ENCODE measurements around the gene BFSP2. TPM values are rescaled to one million over a fixed set of nuclear protein-coding genes. Genes with fewer than 3 reads are reported as not detected.

Gene BFSP2
- total RNA-seq, 4 donors from 2014 or later: not detected

DNA sequence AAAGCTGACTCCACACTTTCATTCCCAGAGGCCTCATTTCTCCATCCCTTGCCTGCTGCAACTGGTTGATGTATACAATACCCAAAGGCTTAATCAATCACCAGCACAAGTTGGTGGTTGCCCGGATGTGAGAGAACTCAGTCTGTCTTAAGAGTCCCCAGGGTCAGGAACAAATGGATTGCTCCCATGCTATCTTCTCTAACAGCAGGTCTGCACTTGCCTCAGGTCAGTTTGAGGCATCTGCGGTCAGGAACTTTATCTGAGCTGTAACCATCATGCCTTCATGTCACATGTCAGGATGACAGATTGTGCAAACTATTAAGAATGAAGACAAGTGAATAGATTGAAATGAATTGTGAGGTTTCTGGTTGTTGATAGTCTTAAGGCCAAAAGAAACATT, 56.1 kb downstream of the BFSP2 start:
- H3K27me3 ChIP-seq: no peaks in the 10 kb centered on the region
- TF ChIP-seq, protein P1, sequence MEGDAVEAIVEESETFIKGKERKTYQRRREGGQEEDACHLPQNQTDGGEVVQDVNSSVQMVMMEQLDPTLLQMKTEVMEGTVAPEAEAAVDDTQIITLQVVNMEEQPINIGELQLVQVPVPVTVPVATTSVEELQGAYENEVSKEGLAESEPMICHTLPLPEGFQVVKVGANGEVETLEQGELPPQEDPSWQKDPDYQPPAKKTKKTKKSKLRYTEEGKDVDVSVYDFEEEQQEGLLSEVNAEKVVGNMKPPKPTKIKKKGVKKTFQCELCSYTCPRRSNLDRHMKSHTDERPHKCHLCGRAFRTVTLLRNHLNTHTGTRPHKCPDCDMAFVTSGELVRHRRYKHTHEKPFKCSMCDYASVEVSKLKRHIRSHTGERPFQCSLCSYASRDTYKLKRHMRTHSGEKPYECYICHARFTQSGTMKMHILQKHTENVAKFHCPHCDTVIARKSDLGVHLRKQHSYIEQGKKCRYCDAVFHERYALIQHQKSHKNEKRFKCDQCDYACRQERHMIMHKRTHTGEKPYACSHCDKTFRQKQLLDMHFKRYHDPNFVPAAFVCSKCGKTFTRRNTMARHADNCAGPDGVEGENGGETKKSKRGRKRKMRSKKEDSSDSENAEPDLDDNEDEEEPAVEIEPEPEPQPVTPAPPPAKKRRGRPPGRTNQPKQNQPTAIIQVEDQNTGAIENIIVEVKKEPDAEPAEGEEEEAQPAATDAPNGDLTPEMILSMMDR (IDR thresholded peaks at IDR 0.05): no peak
- TF ChIP-seq POLR2A (IDR thresholded peaks at IDR 0.05): no peak
- no peak overlapping the region for H3K27ac ChIP-seq
- no peak overlapping the region for H3K4me3 ChIP-seq
- DNase-seq: no peak
- no peaks in the 10 kb centered on the region for H3K9me3 ChIP-seq
- H3K36me3 ChIP-seq: no peaks in the 10 kb centered on the region
- intact Hi-C loops (cut with DNase I; ENCODE audit: low total_unique reads): no loop called here
- no peaks in the 10 kb centered on the region for H3K4me1 ChIP-seq

GRCh38 chr3:133457025-133457424, 57.2 kb downstream of the BFSP2 start:
- no peaks in the 10 kb centered on the region for H3K36me3 ChIP-seq
- no peak overlapping the region for H3K4me3 ChIP-seq
- no peaks in the 10 kb centered on the region for H3K4me1 ChIP-seq
- H3K27ac ChIP-seq: no peak overlapping the region
- DNase-seq: no peak
- no peaks in the 10 kb centered on the region for H3K9me3 ChIP-seq
- no peaks in the 10 kb centered on the region for H3K27me3 ChIP-seq
- intact Hi-C loops (cut with DNase I; ENCODE audit: low total_unique reads): no loop called here
- TF ChIP-seq, protein P1 (IDR thresholded peaks at IDR 0.05): no peak
- TF ChIP-seq POLR2A (IDR thresholded peaks at IDR 0.05): no peak

- intact Hi-C loops (cut with DNase I; ENCODE audit: low total_unique reads): no loop called here
- Histone ChIP-seq H3K27me3 (no peaks in the 10 kb centered on the region), H3K4me3 (no peak overlapping the region), H3K9me3 (no peaks in the 10 kb centered on the region), H3K36me3 (no peaks in the 10 kb centered on the region), H3K4me1 (no peaks in the 10 kb centered on the region), H3K27ac (no peak overlapping the region)
- TF ChIP-seq, protein P1 (IDR thresholded peaks at IDR 0.05): no peak
- TF ChIP-seq POLR2A (IDR thresholded peaks at IDR 0.05): no peak
- no peak for DNase-seq
Measured at GRCh38 chr3:133457465-133458067, 57.7 kb downstream of the BFSP2 start.

- Histone ChIP-seq H3K4me1 (no peaks in the 10 kb centered on the region), H3K9me3 (no peaks in the 10 kb centered on the region), H3K36me3 (no peaks in the 10 kb centered on the region), H3K4me3 (no peak overlapping the region), H3K27ac (no peak overlapping the region), H3K27me3 (no peaks in the 10 kb centered on the region)
- intact Hi-C loops (cut with DNase I; ENCODE audit: low total_unique reads): no loop called here
- no peak for DNase-seq
- TF ChIP-seq, protein P1 (IDR thresholded peaks at IDR 0.05): no peak
- no peak for TF ChIP-seq POLR2A (IDR thresholded peaks at IDR 0.05)
Measured at GRCh38 chr3:133459400-133459799, 59.5 kb downstream of the BFSP2 start.

DNA sequence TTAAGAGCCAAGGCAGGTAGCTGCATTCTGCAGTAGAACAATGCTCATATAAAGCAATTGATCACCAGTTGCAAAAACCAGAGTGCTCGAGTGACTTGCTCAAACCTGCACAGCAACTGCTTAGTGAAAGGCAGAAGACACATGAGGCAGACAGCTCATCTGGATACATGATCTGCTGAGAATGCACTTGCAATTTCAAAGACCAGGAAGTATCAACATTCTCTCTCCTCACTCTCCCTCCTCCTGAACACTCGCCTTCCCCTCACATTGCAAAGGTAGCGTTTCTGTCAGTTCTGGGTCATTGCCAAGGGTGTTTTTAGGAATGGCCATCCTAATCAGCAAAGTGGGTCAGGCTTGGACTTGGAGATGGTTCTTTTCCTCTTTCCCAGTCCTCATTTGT, 61.0 kb downstream of the BFSP2 start:
- H3K27me3 ChIP-seq: no peaks in the 10 kb centered on the region
- no peak for DNase-seq
- no peaks in the 10 kb centered on the region for H3K9me3 ChIP-seq
- no peak for TF ChIP-seq POLR2A (IDR thresholded peaks at IDR 0.05)
- TF ChIP-seq, protein P1 (IDR thresholded peaks at IDR 0.05): no peak
- no peaks in the 10 kb centered on the region for H3K36me3 ChIP-seq
- H3K4me3 ChIP-seq: no peak overlapping the region
- intact Hi-C loops (cut with DNase I; ENCODE audit: low total_unique reads): no loop called here
- H3K4me1 ChIP-seq: no peaks in the 10 kb centered on the region
- no peak overlapping the region for H3K27ac ChIP-seq
